Suprapubic skin (tissue), 3 donors: ENCODE measurements around the gene TCF7L2.

Experiments used
- CTCF ChIP-seq, 2 donors: fragments of 200-600 bp in 1 of 2; fragments of 450-650 bp in 1 of 2; sonication (generic) in 1 of 2; IDR thresholded peaks; one replicate each; pipeline ENCODE4 v1.5.1; 2016 to 2019; ENCODE audit warnings: antibody characterized with exemption in 2 of 2, mild to moderate bottlenecking in 1 of 2, moderate library complexity in 1 of 2
- EP300 ChIP-seq: sonication (generic); formaldehyde crosslinking; IDR thresholded peaks from one replicate; pipeline ENCODE4 v1.6.1; 2017; ENCODE audit warnings: antibody characterized with exemption
- POLR2A ChIP-seq, 2 donors: fragments of 450-650 bp; IDR thresholded peaks; one replicate each; pipeline ENCODE4 v1.6.1; 2017; ENCODE audit warnings: antibody characterized with exemption in 2 of 2, mild to moderate bottlenecking in 2 of 2, moderate library complexity in 2 of 2

- TF ChIP-seq CTCF (IDR thresholded peaks at IDR 0.05) (no peak), POLR2A (IDR thresholded peaks at IDR 0.05) (no peak), EP300 (no peak)
Observed at GRCh38 chr10:113068178-113068890, 118.3 kb downstream of the TCF7L2 start.
